ENCODE results near the gene CPA4.
"Not testable (repeated sequence)": the region's sequence is repeated elsewhere in the genome, so short reads cannot be mapped to it uniquely, and the experiment has no call there.

CPA4 gene

DNA sequence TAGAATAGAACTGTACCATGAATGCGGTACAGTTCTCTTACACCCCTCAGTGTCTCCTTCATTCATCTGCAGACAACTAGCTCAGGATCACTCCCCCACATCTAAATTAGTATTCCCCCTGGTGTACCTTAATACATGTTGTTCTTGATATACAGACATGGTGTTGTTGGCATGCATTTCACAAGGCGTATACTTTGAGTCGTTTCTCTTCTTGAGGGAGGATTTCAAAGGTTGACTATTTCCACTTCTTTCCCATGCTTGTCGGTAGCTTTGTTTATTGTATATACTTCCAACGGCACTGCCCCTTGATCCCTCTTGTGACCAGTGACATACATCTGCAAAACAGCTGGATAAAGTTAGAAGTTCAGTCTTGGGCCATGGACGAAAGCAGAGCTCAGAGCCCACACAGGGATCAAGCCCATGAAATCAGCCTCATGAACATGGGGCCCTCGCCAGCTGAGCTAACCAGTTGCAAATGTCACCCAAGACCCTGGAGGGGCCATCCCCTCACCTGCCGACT lies 8.6 kb downstream of the CPA4 start:
- no peak for DNase-seq (ENCODE audit: low spot score)

DNA sequence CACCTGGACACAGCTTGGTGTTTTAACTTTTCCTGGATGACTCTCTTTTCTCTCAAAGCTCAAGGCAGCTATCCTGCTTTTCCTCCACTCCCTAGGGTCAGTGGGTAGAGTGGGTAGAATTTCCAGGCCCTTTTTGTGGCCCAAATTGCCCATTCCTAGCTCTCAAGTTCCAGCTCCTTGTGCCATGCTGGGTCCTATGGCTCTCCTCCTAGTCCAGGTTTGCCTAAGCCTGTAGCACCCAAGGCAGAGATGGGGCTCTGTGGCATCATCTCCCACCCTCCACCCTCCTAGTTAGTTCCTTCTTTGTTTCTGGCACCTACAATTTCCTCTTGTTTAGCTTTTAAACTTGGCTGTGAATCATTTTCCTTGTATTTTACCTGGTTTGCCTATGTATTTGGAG lies 9.7 kb downstream of the CPA4 start:
- no peak for DNase-seq (ENCODE audit: low spot score)

DNA sequence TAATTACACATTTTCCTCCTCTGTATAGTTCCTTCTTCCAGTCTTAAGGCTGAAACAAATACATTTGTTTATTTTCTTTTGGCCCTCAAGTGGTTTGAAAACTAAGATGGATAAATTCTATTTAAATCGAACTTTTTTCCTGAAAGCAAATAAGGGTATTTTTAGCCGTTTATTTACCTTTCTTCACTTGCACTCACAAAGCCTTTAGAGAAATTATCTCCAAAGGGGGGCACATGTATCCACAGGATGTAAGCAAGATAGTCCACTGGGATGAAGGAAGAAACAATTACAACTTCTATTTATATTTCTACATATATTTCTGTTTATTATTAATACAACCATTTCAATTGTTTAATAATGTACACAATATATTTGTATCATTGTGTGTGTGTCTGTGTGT lies 10.2 kb downstream of the CPA4 start:
- DNase-seq (ENCODE audit: low spot score), result no peak

DNA sequence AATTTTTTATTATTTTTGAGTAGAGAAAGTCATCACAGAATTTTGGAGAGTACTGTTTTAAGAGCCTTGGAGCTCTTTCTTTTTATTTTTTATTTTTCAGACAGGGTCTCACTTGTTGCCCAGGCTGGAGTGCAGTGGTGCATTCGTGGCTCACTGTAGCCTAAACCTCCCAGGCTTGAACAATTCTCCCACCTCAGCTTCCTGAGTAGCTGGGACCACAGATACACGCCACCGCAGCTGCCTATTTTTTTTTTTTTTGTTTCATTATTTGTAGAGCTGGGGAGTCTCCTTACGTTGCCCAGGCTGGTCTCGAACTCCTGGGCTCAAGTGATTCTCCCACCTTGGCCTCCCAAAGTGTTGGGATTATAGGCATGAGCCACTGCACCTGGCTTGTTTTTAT lies 10.6 kb downstream of the CPA4 start:
- no peak for DNase-seq (ENCODE audit: low spot score)

DNA sequence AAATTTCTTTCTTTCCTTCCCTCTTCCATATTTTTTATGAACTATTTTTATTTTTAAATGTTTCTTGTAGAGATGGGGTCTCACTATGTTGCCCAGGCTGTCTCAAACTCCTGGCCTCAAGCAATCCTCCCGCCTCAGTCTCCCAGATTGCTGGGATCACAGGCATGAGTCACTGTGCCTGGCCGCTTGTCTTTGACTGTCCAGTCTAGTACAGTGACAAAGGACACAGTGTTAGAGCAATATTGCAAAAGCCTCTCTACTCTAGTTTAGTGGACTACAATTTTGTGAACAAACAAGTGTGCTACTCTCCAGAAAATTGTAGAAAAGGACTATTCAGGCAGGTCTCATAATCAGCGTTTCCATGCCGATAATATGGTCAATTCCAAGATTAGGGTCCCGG lies 11.0 kb downstream of the CPA4 start:
- no peak for DNase-seq (ENCODE audit: low spot score)

DNA sequence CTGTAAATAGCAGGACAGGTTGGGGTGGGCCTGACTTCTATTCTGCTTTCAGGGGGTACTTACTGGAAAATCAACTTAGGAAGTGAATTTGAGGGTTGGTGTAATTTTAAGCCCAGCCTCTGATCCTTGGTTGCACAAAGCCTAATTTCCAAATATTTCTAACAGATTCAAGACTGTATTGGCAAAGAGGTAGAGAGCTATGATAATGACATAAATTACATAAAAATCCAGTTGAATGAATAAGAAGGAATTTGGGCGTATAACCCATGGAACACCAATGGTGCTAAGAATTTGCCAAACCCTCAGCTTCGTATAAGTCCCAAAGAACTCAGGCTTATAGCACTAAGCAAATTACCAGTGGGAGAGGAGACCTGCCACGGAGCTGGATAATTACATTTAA lies 11.9 kb downstream of the CPA4 start:
- DNase-seq (ENCODE audit: low spot score), result no peak

GRCh38 chr7:130305433-130306042 lies 12.6 kb downstream of the CPA4 start:
- DNase-seq (ENCODE audit: low spot score), result no peak

DNA sequence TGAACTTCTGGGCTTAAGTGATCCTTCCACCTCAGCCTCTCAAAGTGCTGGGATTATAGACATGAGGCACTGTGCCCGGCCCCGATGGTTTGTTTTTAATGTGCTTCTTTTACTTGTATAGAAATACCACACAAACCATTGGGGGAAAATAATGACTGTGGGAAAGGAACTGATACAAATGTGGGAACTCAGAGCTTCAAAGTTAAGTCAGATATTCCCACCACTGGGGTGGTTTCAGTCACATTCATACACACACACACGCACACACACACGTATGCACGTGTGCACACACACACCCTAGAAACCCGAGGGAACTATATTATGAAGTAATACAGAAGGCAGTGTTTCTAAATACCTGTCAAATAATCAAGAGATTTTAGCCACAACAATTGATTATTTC lies 17.0 kb downstream of the CPA4 start:
- no peak for DNase-seq (ENCODE audit: low spot score)

DNA sequence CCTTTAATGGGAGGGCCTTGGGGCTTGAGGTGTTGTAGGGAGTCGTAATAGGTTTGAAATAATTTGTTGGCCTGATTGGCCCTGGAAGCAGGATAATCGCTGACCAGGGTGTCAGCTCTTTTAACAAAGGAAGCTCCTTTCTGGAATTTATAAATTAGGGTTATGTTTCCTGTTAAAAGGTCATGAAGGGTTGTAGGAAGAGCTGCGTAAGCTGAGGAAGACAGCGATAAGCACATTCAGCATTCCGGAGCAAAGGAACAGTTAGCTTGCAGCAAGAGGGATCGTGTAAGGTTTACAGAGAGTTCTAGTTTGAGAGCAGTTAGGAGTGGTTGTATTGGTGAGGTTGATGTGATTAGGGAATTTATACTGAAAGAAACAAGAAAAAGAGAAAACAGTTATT lies 21.3 kb downstream of the CPA4 start:
- DNase-seq (ENCODE audit: low spot score), result no peak

GRCh38 chr7:130319541-130319940 lies 26.6 kb downstream of the CPA4 start:
- no peak for DNase-seq (ENCODE audit: low spot score)

DNA sequence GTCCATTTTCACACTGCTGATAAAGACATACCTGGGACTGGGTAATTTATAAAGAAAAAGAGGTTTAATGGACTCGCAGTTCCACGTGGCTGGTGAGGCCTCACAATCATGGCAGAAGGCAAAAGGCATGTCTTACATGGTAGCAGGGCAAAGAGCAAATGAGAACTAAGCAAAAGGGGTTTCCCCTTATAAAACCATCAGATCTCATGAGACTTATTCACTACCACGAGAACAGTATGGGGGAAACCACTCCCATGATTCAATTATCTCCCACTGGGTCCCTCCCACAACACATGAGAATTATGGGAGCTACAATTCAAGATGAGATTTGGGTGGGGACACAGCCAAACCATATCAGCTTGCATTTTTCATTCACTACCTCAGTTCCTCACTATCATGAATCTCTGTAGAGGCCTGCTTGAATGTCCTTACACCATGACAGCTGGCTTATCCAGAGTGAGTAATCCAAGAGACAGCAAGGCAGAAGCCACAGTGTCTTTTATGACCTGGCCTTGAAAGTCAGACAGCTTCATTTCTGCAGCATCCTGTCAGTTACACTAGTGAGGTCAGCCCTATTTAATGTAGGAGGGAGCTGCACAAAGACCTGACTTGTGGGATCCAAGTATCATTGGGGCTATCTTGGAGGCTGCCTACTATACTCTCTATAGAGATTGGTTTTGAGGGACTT lies 28.7 kb downstream of the CPA4 start:
- not testable (repeated sequence) for DNase-seq (ENCODE audit: low spot score)

DNA sequence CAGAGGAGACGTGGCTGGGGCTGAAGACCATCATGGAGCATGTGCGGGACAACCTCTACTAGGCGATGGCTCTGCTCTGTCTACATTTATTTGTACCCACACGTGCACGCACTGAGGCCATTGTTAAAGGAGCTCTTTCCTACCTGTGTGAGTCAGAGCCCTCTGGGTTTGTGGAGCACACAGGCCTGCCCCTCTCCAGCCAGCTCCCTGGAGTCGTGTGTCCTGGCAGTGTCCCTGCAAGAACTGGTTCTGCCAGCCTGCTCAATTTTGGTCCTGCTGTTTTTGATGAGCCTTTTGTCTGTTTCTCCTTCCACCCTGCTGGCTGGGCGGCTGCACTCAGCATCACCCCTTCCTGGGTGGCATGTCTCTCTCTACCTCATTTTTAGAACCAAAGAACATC lies 29.7 kb downstream of the CPA4 start:
- no peak for DNase-seq (ENCODE audit: low spot score)

- DNase-seq (ENCODE audit: low spot score), result no peak
Measured at GRCh38 chr7:130324306-130324943, 31.5 kb downstream of the CPA4 start.

- DNase-seq (ENCODE audit: low spot score), result no peak
Measured at GRCh38 chr7:130329681-130330080, 36.7 kb downstream of the CPA4 start.

DNA sequence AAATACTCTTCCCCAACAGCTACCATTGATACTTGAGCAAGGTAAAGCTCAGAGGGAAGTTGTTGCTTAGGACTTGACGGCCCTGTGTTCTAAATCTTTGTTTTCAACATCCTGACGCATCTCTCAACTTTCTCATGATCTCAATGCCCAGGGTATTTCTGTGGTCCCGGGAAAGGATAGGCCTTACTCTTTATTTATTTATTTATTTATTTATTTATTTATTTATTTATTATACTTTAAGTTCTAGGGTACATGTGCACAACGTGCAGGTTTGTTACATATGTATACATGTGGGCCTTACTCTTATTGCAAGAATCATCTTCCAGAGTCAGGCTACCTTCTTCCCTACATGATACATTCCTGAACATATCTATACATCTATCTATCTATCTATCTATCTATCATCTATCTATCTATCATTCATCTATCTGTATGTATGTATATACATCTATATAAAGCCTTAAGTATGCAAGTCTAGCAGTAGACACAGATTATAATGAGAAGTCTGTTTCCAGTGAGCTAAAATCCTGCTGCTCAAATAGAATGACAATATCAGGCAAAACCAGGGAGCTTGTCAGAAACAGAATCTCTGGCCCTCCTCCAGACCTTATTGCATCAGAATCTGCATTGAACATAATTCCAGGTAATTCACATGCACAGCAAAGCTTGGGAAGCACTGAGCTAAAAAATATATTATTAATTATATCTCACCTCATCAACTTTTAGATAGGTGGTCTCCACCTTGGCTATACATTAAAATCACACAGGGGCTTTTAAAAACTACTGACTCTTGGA lies 39.5 kb downstream of the CPA4 start:
- DNase-seq (ENCODE audit: low spot score), result no peak

GRCh38 chr7:130333832-130334231 lies 40.9 kb downstream of the CPA4 start:
- no peak for DNase-seq (ENCODE audit: low spot score)

GRCh38 chr7:130334274-130334673 lies 41.3 kb downstream of the CPA4 start:
- DNase-seq (ENCODE audit: low spot score), result no peak

- no peak for DNase-seq (ENCODE audit: low spot score)
Measured at GRCh38 chr7:130337410-130337971, 44.5 kb downstream of the CPA4 start.

- no peak for DNase-seq (ENCODE audit: low spot score)
Measured at GRCh38 chr7:130338233-130338632, 45.3 kb downstream of the CPA4 start.

- no peak for DNase-seq (ENCODE audit: low spot score)
Measured at GRCh38 chr7:130341882-130342281, 48.9 kb downstream of the CPA4 start.

DNA sequence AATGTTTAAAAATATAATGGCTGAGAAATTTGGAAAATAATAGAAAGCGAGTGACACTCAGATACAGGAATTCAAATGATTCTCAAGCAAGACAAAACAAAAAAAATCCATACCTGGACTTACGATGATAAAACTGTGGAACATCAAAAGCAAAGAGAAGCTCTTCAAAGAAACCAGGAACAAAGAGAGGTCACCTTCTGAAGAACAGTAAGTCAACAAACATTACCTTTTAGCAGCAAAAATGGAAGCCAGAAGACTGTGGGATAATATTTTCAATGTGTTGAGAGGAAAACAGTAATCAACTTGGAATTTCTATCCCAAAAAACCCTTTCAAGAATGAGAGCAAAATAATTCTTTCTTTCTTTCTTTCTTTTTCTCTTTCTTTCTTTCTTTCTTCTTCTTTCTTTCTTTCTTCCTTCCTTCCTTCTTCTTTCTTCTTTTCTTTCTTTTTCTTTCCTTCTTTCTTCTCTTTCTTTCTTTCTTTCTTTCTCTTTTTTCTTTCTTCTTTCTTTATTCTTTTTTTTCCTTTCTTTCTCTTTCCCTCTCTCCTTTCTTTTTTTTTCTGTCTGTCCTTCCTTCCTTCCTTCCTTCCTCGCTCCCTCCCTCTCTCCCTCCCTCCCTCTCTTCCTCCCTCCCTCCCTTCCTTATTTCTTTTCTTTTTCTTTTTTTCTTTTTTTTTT lies 49.9 kb downstream of the CPA4 start:
- no peak for DNase-seq (ENCODE audit: low spot score)

Measured in RKO (cell line).